ENCODE measurements around the gene KIAA0753.
"Not testable (repeated sequence)": the region's sequence is repeated elsewhere in the genome, so short reads cannot be mapped to it uniquely, and the experiment has no call there.

KIAA0753 gene

GRCh38 chr17:6597727-6598126 is 42.8 kb downstream of the KIAA0753 start:
- Histone ChIP-seq H3F3A (ENCODE audit: control insufficient read depth, insufficient read depth) (no peaks in the 10 kb centered on the region), H3K27me3 (ENCODE audit: control insufficient read depth, low read length) (no peaks in the 10 kb centered on the region), H3K9me2 (replicated peaks; ENCODE audit: control insufficient read depth, low read length) (no peaks in the 10 kb centered on the region), H3K79me2 (ENCODE audit: control insufficient read depth, low read length) (no peaks in the 10 kb centered on the region), H3K4me1 (ENCODE audit: control insufficient read depth, low read length) (peaks cover 13% of the 10 kb centered on the region), H3K27ac (ENCODE audit: low read depth, low read length) (no peak overlapping the region), H3K4me2 (ENCODE audit: low read length) (no peak overlapping the region), H3K4me3 (ENCODE audit: low read length) (no peak overlapping the region), H4K20me1 (ENCODE audit: control insufficient read depth, insufficient read depth, low read depth, low read length) (no peaks in the 10 kb centered on the region), H3K36me3 (ENCODE audit: control insufficient read depth, low read length) (peaks cover 78% of the 10 kb centered on the region), H3K9me3 (ENCODE audit: control insufficient read depth, insufficient read depth, low read length) (no peaks in the 10 kb centered on the region)
- no peak for TF ChIP-seq CTCF (IDR thresholded peaks at IDR 0.05; ENCODE audit: low read depth, low read length, poor library complexity, severe bottlenecking)
- no peak for TF ChIP-seq EZH2phosphoT487 (IDR thresholded peaks at IDR 0.05; ENCODE audit: borderline replicate concordance, low read length)

GRCh38 chr17:6596941-6597340 is 43.6 kb downstream of the KIAA0753 start:
- Histone ChIP-seq H3K4me3 (ENCODE audit: low read length) (no peak overlapping the region), H3F3A (ENCODE audit: control insufficient read depth, insufficient read depth) (no peaks in the 10 kb centered on the region), H3K4me2 (ENCODE audit: low read length) (no peak overlapping the region), H3K9me2 (replicated peaks; ENCODE audit: control insufficient read depth, low read length) (no peaks in the 10 kb centered on the region), H3K27me3 (ENCODE audit: control insufficient read depth, low read length) (no peaks in the 10 kb centered on the region), H3K4me1 (ENCODE audit: control insufficient read depth, low read length) (peaks cover 13% of the 10 kb centered on the region), H3K27ac (ENCODE audit: low read depth, low read length) (no peak overlapping the region), H3K79me2 (ENCODE audit: control insufficient read depth, low read length) (no peaks in the 10 kb centered on the region), H3K36me3 (ENCODE audit: control insufficient read depth, low read length) (peaks cover 75% of the 10 kb centered on the region), H3K9me3 (ENCODE audit: control insufficient read depth, insufficient read depth, low read length) (no peaks in the 10 kb centered on the region), H4K20me1 (ENCODE audit: control insufficient read depth, insufficient read depth, low read depth, low read length) (no peaks in the 10 kb centered on the region)
- TF ChIP-seq CTCF (IDR thresholded peaks at IDR 0.05; ENCODE audit: low read depth, low read length, poor library complexity, severe bottlenecking) (no peak), EZH2phosphoT487 (IDR thresholded peaks at IDR 0.05; ENCODE audit: borderline replicate concordance, low read length) (no peak)

- H3K4me2 ChIP-seq (ENCODE audit: low read length) = no peak overlapping the region
- no peaks in the 10 kb centered on the region for H4K20me1 ChIP-seq (ENCODE audit: control insufficient read depth, insufficient read depth, low read depth, low read length)
- TF ChIP-seq CTCF (IDR thresholded peaks at IDR 0.05; ENCODE audit: low read depth, low read length, poor library complexity, severe bottlenecking) = no peak
- TF ChIP-seq EZH2phosphoT487 (IDR thresholded peaks at IDR 0.05; ENCODE audit: borderline replicate concordance, low read length) = no peak
Measured at GRCh38 chr17:6596511-6596910, 44.0 kb downstream of the KIAA0753 start.

DNA sequence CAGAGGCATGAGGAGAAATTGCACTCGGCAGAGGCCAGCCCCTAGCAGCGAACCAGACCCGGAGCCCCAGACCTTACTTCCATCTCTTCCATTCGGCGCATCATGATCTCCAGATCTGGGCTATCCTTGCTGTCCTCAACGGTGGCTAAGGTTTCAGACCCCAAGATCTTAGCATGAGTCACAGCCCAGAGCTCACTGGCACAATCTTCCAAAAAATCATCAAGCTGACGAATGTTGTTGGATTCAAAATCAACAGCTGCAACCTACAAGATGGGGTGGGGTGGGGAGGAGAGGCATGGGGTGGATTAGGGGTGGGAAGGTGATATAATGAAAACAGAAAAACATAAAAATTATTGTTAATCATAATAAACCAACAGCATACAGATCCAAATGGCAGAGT is 44.4 kb downstream of the KIAA0753 start:
- Histone ChIP-seq H3K27ac (ENCODE audit: low read depth, low read length) (no peak overlapping the region), H4K20me1 (ENCODE audit: control insufficient read depth, insufficient read depth, low read depth, low read length) (no peaks in the 10 kb centered on the region), H3K4me3 (ENCODE audit: low read length) (no peak overlapping the region), H3K4me1 (ENCODE audit: control insufficient read depth, low read length) (peaks cover 13% of the 10 kb centered on the region), H3K9me2 (replicated peaks; ENCODE audit: control insufficient read depth, low read length) (no peaks in the 10 kb centered on the region), H3F3A (ENCODE audit: control insufficient read depth, insufficient read depth) (no peaks in the 10 kb centered on the region), H3K79me2 (ENCODE audit: control insufficient read depth, low read length) (no peaks in the 10 kb centered on the region), H3K4me2 (ENCODE audit: low read length) (no peak overlapping the region), H3K9me3 (ENCODE audit: control insufficient read depth, insufficient read depth, low read length) (no peaks in the 10 kb centered on the region), H3K27me3 (ENCODE audit: control insufficient read depth, low read length) (no peaks in the 10 kb centered on the region), H3K36me3 (ENCODE audit: control insufficient read depth, low read length) (peaks cover 79% of the 10 kb centered on the region)
- TF ChIP-seq EZH2phosphoT487 (IDR thresholded peaks at IDR 0.05; ENCODE audit: borderline replicate concordance, low read length) (no peak), CTCF (IDR thresholded peaks at IDR 0.05; ENCODE audit: low read depth, low read length, poor library complexity, severe bottlenecking) (no peak)

More at GRCh38 chr17:6596511-6596910, 44.0 kb downstream of the KIAA0753 start:
- Histone ChIP-seq H3K4me3 (ENCODE audit: low read length) (no peak overlapping the region), H3K9me3 (ENCODE audit: control insufficient read depth, insufficient read depth, low read length) (no peaks in the 10 kb centered on the region), H3K27ac (ENCODE audit: low read depth, low read length) (no peak overlapping the region), H3K4me1 (ENCODE audit: control insufficient read depth, low read length) (peaks cover 13% of the 10 kb centered on the region), H3K27me3 (ENCODE audit: control insufficient read depth, low read length) (no peaks in the 10 kb centered on the region), H3K9me2 (replicated peaks; ENCODE audit: control insufficient read depth, low read length) (no peaks in the 10 kb centered on the region), H3F3A (ENCODE audit: control insufficient read depth, insufficient read depth) (no peaks in the 10 kb centered on the region), H3K36me3 (ENCODE audit: control insufficient read depth, low read length) (peaks cover 78% of the 10 kb centered on the region), H3K79me2 (ENCODE audit: control insufficient read depth, low read length) (no peaks in the 10 kb centered on the region)

DNA sequence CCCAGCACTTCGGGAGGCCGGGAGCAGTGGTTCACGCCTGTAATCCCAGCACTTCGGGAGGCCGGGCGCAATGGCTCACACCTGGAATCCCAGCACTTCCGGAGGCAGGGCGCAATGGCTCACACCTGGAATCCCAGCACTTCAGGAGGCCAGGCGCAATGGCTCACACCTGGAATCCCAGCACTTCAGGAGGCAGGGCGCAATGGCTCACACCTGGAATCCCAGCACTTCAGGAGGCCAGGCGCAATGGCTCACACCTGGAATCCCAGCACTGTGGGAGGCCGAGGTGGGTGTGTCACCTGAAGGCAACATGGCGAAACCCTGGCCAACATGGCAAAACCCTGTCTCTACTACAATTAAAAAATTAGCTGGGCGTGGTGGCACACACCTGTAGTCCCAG is 47.1 kb downstream of the KIAA0753 start:
- H3F3A ChIP-seq (ENCODE audit: control insufficient read depth, insufficient read depth); H3K27me3 ChIP-seq (ENCODE audit: control insufficient read depth, low read length); H3K9me3 ChIP-seq (ENCODE audit: control insufficient read depth, insufficient read depth, low read length); H3K9me2 ChIP-seq (replicated peaks; ENCODE audit: control insufficient read depth, low read length); H3K4me3 ChIP-seq (ENCODE audit: low read length); H3K4me1 ChIP-seq (ENCODE audit: control insufficient read depth, low read length); H3K79me2 ChIP-seq (ENCODE audit: control insufficient read depth, low read length); H3K4me2 ChIP-seq (ENCODE audit: low read length); H3K27ac ChIP-seq (ENCODE audit: low read depth, low read length); H4K20me1 ChIP-seq (ENCODE audit: control insufficient read depth, insufficient read depth, low read depth, low read length): not testable (repeated sequence)
- peaks cover 75% of the 10 kb centered on the region for H3K36me3 ChIP-seq (ENCODE audit: control insufficient read depth, low read length)
